ENCODE results near the gene P4HA2. TPM values are rescaled to one million over a fixed set of nuclear protein-coding genes. Genes with fewer than 3 reads are reported as not detected.

Gene P4HA2
- total and polyA plus RNA-seq, 2 of the 13 experiments (the other 11 are each of a cell fraction or from before 2014, with no cell fraction given), result 37.7 to 126 TPM

DNA sequence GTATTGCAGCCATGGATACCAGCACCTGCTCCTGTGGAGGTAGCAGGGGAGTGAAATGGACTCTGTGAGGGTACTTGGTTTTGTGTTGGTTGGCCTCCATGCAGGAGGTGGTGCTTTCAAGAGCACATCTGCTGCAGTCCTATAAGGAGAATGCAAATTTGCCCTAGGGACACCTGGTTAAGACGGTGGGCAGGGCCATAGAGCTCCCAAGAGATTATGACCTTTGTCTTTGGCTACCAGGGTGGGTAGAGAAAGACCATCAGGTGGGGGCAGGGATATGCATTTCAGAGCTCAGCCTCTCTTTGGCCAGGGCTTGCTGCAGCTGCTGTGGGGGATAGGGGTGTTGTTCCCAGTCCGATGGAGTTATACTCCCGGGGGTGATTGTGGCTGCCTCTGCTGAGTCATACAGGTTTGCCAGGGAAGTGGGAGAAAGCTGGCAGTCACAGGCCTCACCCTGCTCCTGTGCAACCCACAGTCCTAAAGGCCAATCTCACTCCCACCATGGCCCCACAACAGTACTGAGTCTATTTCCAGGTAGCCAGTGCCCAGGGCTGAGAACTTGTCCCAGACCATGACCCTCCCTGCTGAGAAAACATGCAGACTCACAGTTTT is 15.8 kb upstream of the P4HA2 start:
- no peak for FAIRE-seq
- Histone ChIP-seq H3K27ac (ENCODE audit: extremely low read length, insufficient read depth, low read length) (no peak overlapping the region), H3K9ac (ENCODE audit: insufficient read depth, low read depth, low read length) (no peak overlapping the region), H3K27me3 (ENCODE audit: control insufficient read depth in 1 of 2, insufficient read depth in 2 of 2, low read length in 2 of 2) (no peaks in the 10 kb centered on the region; a peak in 2 of 5 replicates), H3K36me3 (replicated peaks in 1 of 2; ENCODE audit: control insufficient read depth in 1 of 2, insufficient read depth in 2 of 2, low read length in 2 of 2) (no peaks in the 10 kb centered on the region), H3K4me2 (ENCODE audit: low read depth, low read length) (no peak overlapping the region), H2AFZ (ENCODE audit: low read length) (no peak overlapping the region), H4K20me1 (ENCODE audit: insufficient read depth, low read length) (no peaks in the 10 kb centered on the region), H3K4me1 (ENCODE audit: insufficient read depth, low read length) (no peaks in the 10 kb centered on the region), H3K79me2 (ENCODE audit: insufficient read depth, low read length) (no peaks in the 10 kb centered on the region), H3K4me3 (replicated peaks in 1 of 3; ENCODE audit: insufficient read depth in 1 of 3, low read depth in 2 of 3, low read length in 3 of 3) (no peak overlapping the region), H3K9me3 (ENCODE audit: low read length) (no peaks in the 10 kb centered on the region)
- TF ChIP-seq KDM4B (CRISPR knock-in tag; IDR thresholded peaks at IDR 0.05) (no peak), NFAT5 (CRISPR knock-in tag; IDR thresholded peaks at IDR 0.05) (no peak), CBX5 (CRISPR knock-in tag; IDR thresholded peaks at IDR 0.05; ENCODE audit: borderline replicate concordance) (no peak), MXI1 (IDR thresholded peaks at IDR 0.05; ENCODE audit: borderline replicate concordance, low read depth, low read length) (no peak), GLI4 (CRISPR knock-in tag; IDR thresholded peaks at IDR 0.05; ENCODE audit: borderline replicate concordance) (no peak), ZNF431 (CRISPR knock-in tag; IDR thresholded peaks at IDR 0.05; ENCODE audit: borderline replicate concordance, low read depth) (no peak), SNRNP70 (IDR thresholded peaks at IDR 0.05; ENCODE audit: low read depth, low read length) (no peak), ZNF839 (CRISPR knock-in tag; IDR thresholded peaks at IDR 0.05; ENCODE audit: borderline replicate concordance) (no peak), IKZF1 (IDR thresholded peaks at IDR 0.05) (no peak), CCDC6 (CRISPR knock-in tag; IDR thresholded peaks at IDR 0.05) (no peak), ZFYVE20 (CRISPR knock-in tag; IDR thresholded peaks at IDR 0.05; ENCODE audit: borderline replicate concordance, low read depth) (no peak), FOXM1 (CRISPR knock-in tag; IDR thresholded peaks at IDR 0.05) (no peak), ZNF768 (CRISPR knock-in tag; IDR thresholded peaks at IDR 0.05) (no peak), ZNF329 (CRISPR knock-in tag; IDR thresholded peaks at IDR 0.05; ENCODE audit: low read depth) (no peak), ZSCAN20 (CRISPR knock-in tag; IDR thresholded peaks at IDR 0.05; ENCODE audit: borderline replicate concordance) (no peak)
- TF ChIP-seq, protein P1, sequence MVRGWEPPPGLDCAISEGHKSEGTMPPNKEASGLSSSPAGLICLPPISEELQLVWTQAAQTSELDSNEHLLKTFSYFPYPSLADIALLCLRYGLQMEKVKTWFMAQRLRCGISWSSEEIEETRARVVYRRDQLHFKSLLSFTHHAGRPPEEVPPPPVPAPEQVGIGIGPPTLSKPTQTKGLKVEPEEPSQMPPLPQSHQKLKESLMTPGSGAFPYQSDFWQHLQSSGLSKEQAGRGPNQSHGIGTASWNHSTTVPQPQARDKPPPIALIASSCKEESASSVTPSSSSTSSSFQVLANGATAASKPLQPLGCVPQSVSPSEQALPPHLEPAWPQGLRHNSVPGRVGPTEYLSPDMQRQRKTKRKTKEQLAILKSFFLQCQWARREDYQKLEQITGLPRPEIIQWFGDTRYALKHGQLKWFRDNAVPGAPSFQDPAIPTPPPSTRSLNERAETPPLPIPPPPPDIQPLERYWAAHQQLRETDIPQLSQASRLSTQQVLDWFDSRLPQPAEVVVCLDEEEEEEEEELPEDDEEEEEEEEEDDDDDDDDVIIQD (CRISPR knock-in tag; IDR thresholded peaks at IDR 0.05; ENCODE audit: low read depth), result no peak
- TF ChIP-seq, protein P2, sequence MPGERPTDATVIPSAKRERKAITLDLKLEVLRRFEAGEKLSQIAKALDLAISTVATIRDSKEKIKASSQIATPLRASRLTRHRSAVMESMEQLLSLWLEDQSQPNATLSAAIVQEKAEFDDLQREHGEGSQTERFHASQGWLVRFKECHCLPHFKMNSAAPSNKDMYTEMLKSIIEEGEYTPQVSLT (CRISPR knock-in tag; IDR thresholded peaks at IDR 0.05; ENCODE audit: borderline replicate concordance, low read depth), result no peak
- WGBS (ENCODE audit: low lambda C conversion rate), result 92% methylated on average over 1 of the region's 3 CpGs
- no peak for ATAC-seq
- in situ Hi-C loops (cut with HindIII; ENCODE audit: extremely low pct_ligation_motif_present, low pct_unique_long_range_greater_than_20kb), result no loop called here
- intact Hi-C loops (cut with micrococcal nuclease; ENCODE audit: unreplicated experiment), result no loop called here
- no peak for DNase-seq (ENCODE audit: low spot score)
- CTCF ChIA-PET (ENCODE audit: low intra/inter-chr PET ratio, low total read pairs), result no interaction called here
- no TSS peak for BruUV-seq (replicated peaks)
- POLR2A ChIA-PET, result no interaction called here
